Measurements from ENCODE around the gene MUC16. TPM values are rescaled to one million over a fixed set of nuclear protein-coding genes. Genes with fewer than 3 reads are reported as not detected.

Gene MUC16
- total RNA-seq, 3 donors from 2014 or later: 0.03 TPM; not detected in 2

GRCh38 chr19:9037400-9038062 lies 27.3 kb upstream of the MUC16 start:
- H3K9me3 Mint-ChIP-seq: no peaks in the 10 kb centered on the region
- no peak for DNase-seq
- no peak for ATAC-seq
- no peaks in the 10 kb centered on the region for H3K4me1 Mint-ChIP-seq (ENCODE audit: low read depth)
- peaks cover 12% of the 10 kb centered on the region for H3K27me3 Mint-ChIP-seq (ENCODE audit: low read depth)
- H3K36me3 Mint-ChIP-seq (ENCODE audit: insufficient read depth): no peaks in the 10 kb centered on the region
- H3K4me3 Mint-ChIP-seq: no peak overlapping the region

GRCh38 chr19:9032136-9032631 lies 22.0 kb upstream of the MUC16 start:
- DNase-seq: no peak
- H3K9me3 Mint-ChIP-seq: no peaks in the 10 kb centered on the region
- peaks cover 5% of the 10 kb centered on the region for H3K27me3 Mint-ChIP-seq (ENCODE audit: low read depth)
- no peak overlapping the region for H3K4me3 Mint-ChIP-seq
- H3K4me1 Mint-ChIP-seq (ENCODE audit: low read depth): no peaks in the 10 kb centered on the region
- H3K36me3 Mint-ChIP-seq (ENCODE audit: insufficient read depth): no peaks in the 10 kb centered on the region
- no peak for ATAC-seq

- H3K9me3 Mint-ChIP-seq: peaks cover 5% of the 10 kb centered on the region
- no peak overlapping the region for H3K4me3 Mint-ChIP-seq
- H3K27me3 Mint-ChIP-seq (ENCODE audit: low read depth): peaks cover 6% of the 10 kb centered on the region
- ATAC-seq (no peak), DNase-seq (no peak)
- no peaks in the 10 kb centered on the region for H3K4me1 Mint-ChIP-seq (ENCODE audit: low read depth)
- no peaks in the 10 kb centered on the region for H3K36me3 Mint-ChIP-seq (ENCODE audit: insufficient read depth)
Observed at GRCh38 chr19:9018163-9018875, 8.1 kb upstream of the MUC16 start.

- Mint-ChIP-seq H3K9me3 (peaks cover 5% of the 10 kb centered on the region), H3K4me3 (no peak overlapping the region)
Observed at GRCh38 chr19:9014803-9015202, 4.6 kb upstream of the MUC16 start.

GRCh38 chr19:9013988-9014387 lies 3.8 kb upstream of the MUC16 start:
- H3K4me3 Mint-ChIP-seq: no peak overlapping the region
- no peaks in the 10 kb centered on the region for H3K36me3 Mint-ChIP-seq (ENCODE audit: insufficient read depth)
- ATAC-seq: no peak
- H3K27me3 Mint-ChIP-seq (ENCODE audit: low read depth): peaks cover 9% of the 10 kb centered on the region
- no peaks in the 10 kb centered on the region for H3K4me1 Mint-ChIP-seq (ENCODE audit: low read depth)
- DNase-seq: no peak
- peaks cover 5% of the 10 kb centered on the region for H3K9me3 Mint-ChIP-seq

More at GRCh38 chr19:9014803-9015202, 4.6 kb upstream of the MUC16 start:
- Mint-ChIP-seq H3K27me3 (ENCODE audit: low read depth) (peaks cover 9% of the 10 kb centered on the region), H3K36me3 (ENCODE audit: insufficient read depth) (no peaks in the 10 kb centered on the region), H3K4me1 (ENCODE audit: low read depth) (no peaks in the 10 kb centered on the region)
- DNase-seq (no peak), ATAC-seq (no peak)

- DNase-seq (no peak), ATAC-seq (no peak)
- Mint-ChIP-seq H3K4me3 (no peak overlapping the region), H3K36me3 (ENCODE audit: insufficient read depth) (no peaks in the 10 kb centered on the region), H3K27me3 (ENCODE audit: low read depth) (peaks cover 9% of the 10 kb centered on the region), H3K9me3 (peaks cover 5% of the 10 kb centered on the region), H3K4me1 (ENCODE audit: low read depth) (no peaks in the 10 kb centered on the region)
Observed at GRCh38 chr19:9011875-9012274, 1.7 kb upstream of the MUC16 start.

- no peaks in the 10 kb centered on the region for H3K4me1 Mint-ChIP-seq (ENCODE audit: low read depth)
- H3K4me3 Mint-ChIP-seq: no peak overlapping the region
- ATAC-seq (no peak), DNase-seq (no peak)
- peaks cover 9% of the 10 kb centered on the region for H3K27me3 Mint-ChIP-seq (ENCODE audit: low read depth)
- H3K36me3 Mint-ChIP-seq (ENCODE audit: insufficient read depth): no peaks in the 10 kb centered on the region
- H3K9me3 Mint-ChIP-seq: peaks cover 5% of the 10 kb centered on the region
Observed at GRCh38 chr19:9010693-9011092, 484 bp upstream of the MUC16 start.

- ATAC-seq: no peak
- peaks cover 12% of the 10 kb centered on the region for H3K27me3 Mint-ChIP-seq (ENCODE audit: low read depth)
- H3K36me3 Mint-ChIP-seq (ENCODE audit: insufficient read depth): no peaks in the 10 kb centered on the region
- DNase-seq: no peak
- peaks cover 5% of the 10 kb centered on the region for H3K9me3 Mint-ChIP-seq
- no peaks in the 10 kb centered on the region for H3K4me1 Mint-ChIP-seq (ENCODE audit: low read depth)
- H3K4me3 Mint-ChIP-seq: no peak overlapping the region
Observed at GRCh38 chr19:9009431-9009830, 778 bp downstream of the MUC16 start.

- no peaks in the 10 kb centered on the region for H3K4me1 Mint-ChIP-seq (ENCODE audit: low read depth)
- DNase-seq (no peak), ATAC-seq (no peak)
- no peaks in the 10 kb centered on the region for H3K36me3 Mint-ChIP-seq (ENCODE audit: insufficient read depth)
- H3K27me3 Mint-ChIP-seq (ENCODE audit: low read depth): peaks cover 10% of the 10 kb centered on the region
- H3K9me3 Mint-ChIP-seq: no peaks in the 10 kb centered on the region
- H3K4me3 Mint-ChIP-seq: no peak overlapping the region
Observed at GRCh38 chr19:9008667-9009066, 1.5 kb downstream of the MUC16 start.

GRCh38 chr19:9000933-9001332 lies 9.3 kb downstream of the MUC16 start:
- peaks cover 25% of the 10 kb centered on the region for H3K27me3 Mint-ChIP-seq (ENCODE audit: low read depth)
- ATAC-seq: no peak
- peaks cover 9% of the 10 kb centered on the region for H3K9me3 Mint-ChIP-seq
- no peaks in the 10 kb centered on the region for H3K36me3 Mint-ChIP-seq (ENCODE audit: insufficient read depth)
- DNase-seq: no peak
- H3K4me1 Mint-ChIP-seq (ENCODE audit: low read depth): no peaks in the 10 kb centered on the region
- H3K4me3 Mint-ChIP-seq: no peak overlapping the region

- no peak for DNase-seq
- peaks cover 2% of the 10 kb centered on the region for H3K27me3 Mint-ChIP-seq (ENCODE audit: low read depth)
- H3K4me1 Mint-ChIP-seq (ENCODE audit: low read depth): no peaks in the 10 kb centered on the region
- H3K9me3 Mint-ChIP-seq: no peaks in the 10 kb centered on the region
- no peaks in the 10 kb centered on the region for H3K36me3 Mint-ChIP-seq (ENCODE audit: insufficient read depth)
- ATAC-seq: no peak
- no peak overlapping the region for H3K4me3 Mint-ChIP-seq
Observed at GRCh38 chr19:8988204-8988603, 22.0 kb downstream of the MUC16 start.

GRCh38 chr19:8986296-8986695 lies 23.9 kb downstream of the MUC16 start:
- H3K27me3 Mint-ChIP-seq (ENCODE audit: low read depth): peaks cover 2% of the 10 kb centered on the region
- no peaks in the 10 kb centered on the region for H3K36me3 Mint-ChIP-seq (ENCODE audit: insufficient read depth)
- DNase-seq: no peak
- no peaks in the 10 kb centered on the region for H3K9me3 Mint-ChIP-seq
- no peaks in the 10 kb centered on the region for H3K4me1 Mint-ChIP-seq (ENCODE audit: low read depth)
- no peak overlapping the region for H3K4me3 Mint-ChIP-seq
- no peak for ATAC-seq

GRCh38 chr19:8973501-8974091 lies 36.6 kb downstream of the MUC16 start:
- Mint-ChIP-seq H3K36me3 (ENCODE audit: insufficient read depth) (no peaks in the 10 kb centered on the region), H3K9me3 (peaks cover 4% of the 10 kb centered on the region), H3K27me3 (ENCODE audit: low read depth) (peaks cover 16% of the 10 kb centered on the region), H3K4me3 (no peak overlapping the region), H3K4me1 (ENCODE audit: low read depth) (no peaks in the 10 kb centered on the region)
- DNase-seq: no peak
- ATAC-seq: no peak

- peaks cover 19% of the 10 kb centered on the region for H3K27me3 Mint-ChIP-seq (ENCODE audit: low read depth)
- no peaks in the 10 kb centered on the region for H3K36me3 Mint-ChIP-seq (ENCODE audit: insufficient read depth)
- DNase-seq (no peak), ATAC-seq (no peak)
- H3K9me3 Mint-ChIP-seq: no peaks in the 10 kb centered on the region
- H3K4me3 Mint-ChIP-seq: no peak overlapping the region
- H3K4me1 Mint-ChIP-seq (ENCODE audit: low read depth): no peaks in the 10 kb centered on the region
Observed at GRCh38 chr19:8965887-8966286, 44.3 kb downstream of the MUC16 start.
